ENCODE measurements around the gene LARP6. TPM values are rescaled to one million over a fixed set of nuclear protein-coding genes. Genes with fewer than 3 reads are reported as not detected.

The LARP6 gene
- total and polyA plus RNA-seq, 2 of the 4 experiments (the other 2 are of a cell fraction): 36.4 to 135 TPM

GRCh38 chr15:70869346-70869745 is 15.4 kb upstream of the LARP6 start:
- peak overlapping the region; percentile 66; the same call in 1 of the 2 replicates for H2AK5ac ChIP-seq (ENCODE audit: low read depth, low read length)
- ATAC-seq (ENCODE audit: low read depth): peak; percentile 10; the same call in 1 of the 2 replicates
- H3K4me2 ChIP-seq (ENCODE audit: low read depth, low read length): no peak overlapping the region
- H3K4me1 ChIP-seq (ENCODE audit: control insufficient read depth, insufficient read depth, low read length): peaks cover 16% of the 10 kb centered on the region
- peak overlapping the region; percentile 21; the same call in 1 of the 2 replicates for H3K18ac ChIP-seq (ENCODE audit: low read depth, low read length)
- ChIA-PET POLR2A (ENCODE audit: unreplicated experiment) (no interaction called here), CTCF (interaction anchor here (0.9 to 1.2 kb wide), 2 partner anchors 58 to 188 kb away, joined by 3 read pairs; no protein-coding TSS in a partner anchor)
- H2BK120ac ChIP-seq (ENCODE audit: low read depth, low read length): peak overlapping the region; percentile 83
- H2AK9ac ChIP-seq (replicated peaks; ENCODE audit: low read depth, low read length, poor library complexity): no peak overlapping the region
- H2BK20ac ChIP-seq (ENCODE audit: low read depth, low read length): peak overlapping the region; percentile 87
- peak overlapping the region; percentile 17; the same call in 1 of the 3 replicates for H2BK15ac ChIP-seq (ENCODE audit: low read depth, low read length)
- peaks cover 7% of the 10 kb centered on the region; the same call in 1 of the 2 replicates for H3K9me1 ChIP-seq (ENCODE audit: insufficient read depth, low read length)
- no TSS peak for BruUV-seq (replicated peaks)
- H4K8ac ChIP-seq (ENCODE audit: low read depth in 2 of 2, low read length in 2 of 2): peak overlapping the region in 1 of 2 experiments; percentile 14; a peak in 1 of 4 replicates
- H2BK5ac ChIP-seq (ENCODE audit: low read depth, low read length, poor library complexity, severe bottlenecking): peak overlapping the region; percentile 4
- WGBS, 2 experiments (ENCODE audit: extremely low coverage in 2 of 2, insufficient read length in 1 of 2): no CpG with 5 or more reads among the region's 3 CpGs
- H3K56ac ChIP-seq (ENCODE audit: extremely low read depth, insufficient read depth, low read length): no peak overlapping the region
- no peak for DNase-seq
- H2AFZ ChIP-seq (replicated peaks; ENCODE audit: low read length, poor library complexity): no peak overlapping the region
- no peaks in the 10 kb centered on the region for H3K27me3 ChIP-seq (ENCODE audit: control insufficient read depth, insufficient read depth, low read length)
- 0 out of 2 replicates have a peak, but pooled peaks have one; percentile 7 for TF ChIP-seq USF2 (IDR thresholded peaks at IDR 0.05; ENCODE audit: low read depth, low read length)
- no peak for TF ChIP-seq MAZ (IDR thresholded peaks at IDR 0.05; ENCODE audit: borderline replicate concordance, low read depth, low read length)
- no peak for TF ChIP-seq SMC3 (IDR thresholded peaks at IDR 0.05; ENCODE audit: low read depth, low read length)
- TF ChIP-seq POLR2A (IDR thresholded peaks at IDR 0.05; ENCODE audit: low read depth, low read length): no peak
- no peak for TF ChIP-seq BHLHE40 (IDR thresholded peaks at IDR 0.05; ENCODE audit: low read depth, low read length)
- no peak for TF ChIP-seq FOS (IDR thresholded peaks at IDR 0.05; ENCODE audit: low read depth, low read length)
- no peak for TF ChIP-seq MAFK (IDR thresholded peaks at IDR 0.05; ENCODE audit: low read depth, low read length)
- no peak for TF ChIP-seq CEBPB (IDR thresholded peaks at IDR 0.05; ENCODE audit: low read depth, low read length)
- in situ Hi-C loops (cut with MboI; ENCODE audit: low sequenced_read_pairs) (no loop called here), intact Hi-C loops (cut with micrococcal nuclease) (no loop called here), dilution Hi-C loops (cut with HindIII; ENCODE audit: low sequenced_read_pairs, unreplicated experiment) (no loop called here)
- H3K9ac ChIP-seq (ENCODE audit: low read depth, low read length): no peak overlapping the region
- H3K23ac ChIP-seq (ENCODE audit: low read depth, low read length): peak overlapping the region; percentile 55; the same call in 1 of the 2 replicates
- H4K91ac ChIP-seq (ENCODE audit: insufficient read depth, low read depth, low read length): peak overlapping the region; percentile 58; the same call in 1 of the 2 replicates
- H3K27ac ChIP-seq (ENCODE audit: insufficient read depth, low read length): peak overlapping the region; percentile 34; the same call in 1 of the 2 replicates
- H3K79me1 ChIP-seq (ENCODE audit: low read depth in 1 of 2, low read length in 2 of 2): peaks cover 0 to 14% of the 10 kb centered on the region in 2 experiments; a peak in 1 of 4 replicates
- no peak overlapping the region for H3K4me3 ChIP-seq (ENCODE audit: insufficient read depth, low read depth, low read length)
- peaks cover 2% of the 10 kb centered on the region; the same call in 1 of the 2 replicates for H3K9me3 ChIP-seq (ENCODE audit: control insufficient read depth, insufficient read depth, low read length)
- no peaks in the 10 kb centered on the region for H3K36me3 ChIP-seq (ENCODE audit: control insufficient read depth, insufficient read depth, low read length)
- no peaks in the 10 kb centered on the region for H4K20me1 ChIP-seq (ENCODE audit: insufficient read depth, low read length)
- peak overlapping the region; percentile 80 for H3K4ac ChIP-seq (ENCODE audit: low read depth, low read length)
- peak overlapping the region; percentile 70 for H4K5ac ChIP-seq (ENCODE audit: low read depth, low read length)
- H3K14ac ChIP-seq (replicated peaks; ENCODE audit: low read depth, low read length): peak overlapping the region; percentile 67

Data from IMR-90 (cell line).